GM21447 (cell line): ENCODE measurements around the gene SCO2.
"Not testable (repeated sequence)": the region's sequence is repeated elsewhere in the genome, so short reads cannot be mapped to it uniquely, and the experiment has no call there.

Experiments
- ATAC-seq: cut with Tn5 transposase; IDR thresholded peaks from one replicate; pipeline ENCODE4 v1.9.1; 2021; ENCODE audit not compliant: unreplicated experiment

Gene SCO2

GRCh38 chr22:50522208-50522805, 3.1 kb downstream of the SCO2 start:
- no peak for ATAC-seq

- ATAC-seq: no peak
Observed at GRCh38 chr22:50521710-50522109, 3.7 kb downstream of the SCO2 start.

GRCh38 chr22:50520826-50521453, 4.5 kb downstream of the SCO2 start:
- no peak for ATAC-seq

GRCh38 chr22:50520184-50520583, 5.2 kb downstream of the SCO2 start:
- ATAC-seq: not testable (repeated sequence)

GRCh38 chr22:50519151-50519550, 6.2 kb downstream of the SCO2 start:
- no peak for ATAC-seq

GRCh38 chr22:50518606-50519005, 6.8 kb downstream of the SCO2 start:
- ATAC-seq: no peak

GRCh38 chr22:50517495-50518260, 7.7 kb downstream of the SCO2 start:
- no peak for ATAC-seq

- ATAC-seq: no peak
Observed at GRCh38 chr22:50516891-50517290, 8.5 kb downstream of the SCO2 start.

- no peak for ATAC-seq
Observed at GRCh38 chr22:50516068-50516467, 9.3 kb downstream of the SCO2 start.

GRCh38 chr22:50513175-50513574, 12.2 kb downstream of the SCO2 start:
- no peak for ATAC-seq

GRCh38 chr22:50508897-50509296, 16.5 kb downstream of the SCO2 start:
- ATAC-seq: no peak

- peak; percentile 59 for ATAC-seq
Observed at GRCh38 chr22:50507991-50508884, 17.2 kb downstream of the SCO2 start, which contains the start of gene NCAPH2. Gene NCAPH2, plus strand, starts transcription at chr22:50508224. Its CDS starts 114 bp downstream, at chr22:50508338.

GRCh38 chr22:50507421-50507990, 17.9 kb downstream of the SCO2 start, which contains the start of gene LMF2:
Gene LMF2, minus strand, starts transcription at chr22:50507702. Its CDS starts 27 bp downstream, at chr22:50507675.
- ATAC-seq: peak; percentile 44

GRCh38 chr22:50506611-50507420, 18.6 kb downstream of the SCO2 start:
- ATAC-seq: peak; percentile 4

GRCh38 chr22:50505776-50506610, 19.4 kb downstream of the SCO2 start:
- ATAC-seq: no peak

GRCh38 chr22:50505276-50505775, 20.1 kb downstream of the SCO2 start:
- ATAC-seq: no peak

GRCh38 chr22:50504369-50505211, 20.8 kb downstream of the SCO2 start:
- ATAC-seq: no peak
